Hepatocyte (in vitro differentiated cells): ENCODE measurements around the gene AKAP6.

ENCODE experiments used
- EZH2 ChIP-seq: fragments of 200-600 bp; sonication (generic); IDR thresholded peaks from 2 replicates; pipeline ENCODE4 v1.6.1; 2016; ENCODE audit warnings: antibody characterized with exemption, mild to moderate bottlenecking, borderline replicate concordance
- EZH2phosphoT487 ChIP-seq: fragments of 200-600 bp; sonication (generic); IDR thresholded peaks from one replicate; pipeline ENCODE4 v1.6.1; 2018; ENCODE audit warnings: antibody characterized with exemption, mild to moderate bottlenecking, low read depth, moderate library complexity; ENCODE audit not compliant: unreplicated experiment, severe bottlenecking

GRCh38 chr14:32785585-32785984 is 456.5 kb downstream of the AKAP6 start:
- TF ChIP-seq EZH2phosphoT487, result no peak
- no peak for TF ChIP-seq EZH2
